Karpas-422 (cell line): ENCODE data around the gene SYNPR. TPM values are rescaled to one million over a fixed set of nuclear protein-coding genes. Genes with fewer than 3 reads are reported as not detected.
"Not testable (repeated sequence)": the region's sequence is repeated elsewhere in the genome, so short reads cannot be mapped to it uniquely, and the experiment has no call there.

ENCODE experiments used
- DNase-seq: peaks from one replicate; pipeline ENCODE4 v3.0.0-alpha.2; 2015
- H2AFZ ChIP-seq: fragments of 200-600 bp; sonication (generic); 2 replicates; pipeline ENCODE4 v1.6.1; 2014; ENCODE audit warnings: antibody characterized with exemption, low read length, mixed read lengths
- H3K27ac ChIP-seq: fragments of 200-600 bp; sonication (generic); 2 replicates; pipeline ENCODE4 v1.5.1; 2014; ENCODE audit warnings: mild to moderate bottlenecking, low read length, moderate library complexity
- H3K27me3 ChIP-seq: fragments of 200-600 bp; sonication (generic); 2 replicates; pipeline ENCODE4 v1.6.1; 2014; ENCODE audit warnings: low read length, mixed read lengths
- H3K36me3 ChIP-seq: fragments of 200-600 bp; sonication (generic); 2 replicates; pipeline ENCODE4 v1.6.1; 2014; ENCODE audit warnings: low read length, mixed read lengths; ENCODE audit not compliant: insufficient read depth
- H3K4me1 ChIP-seq: fragments of 200-600 bp; sonication (generic); 2 replicates; pipeline ENCODE4 v1.6.1; 2014; ENCODE audit warnings: mild to moderate bottlenecking, low read length, mixed read lengths
- H3K4me2 ChIP-seq: fragments of 200-600 bp; sonication (generic); 2 replicates; pipeline ENCODE4 v1.6.1; 2014; ENCODE audit warnings: low read length, low read depth, mild to moderate bottlenecking; ENCODE audit not compliant: poor library complexity, severe bottlenecking
- H3K4me3 ChIP-seq: fragments of 200-600 bp; sonication (generic); 2 replicates; pipeline ENCODE4 v1.5.1; 2014; ENCODE audit warnings: mild to moderate bottlenecking, antibody characterized with exemption, low read length, mixed read lengths
- H3K79me2 ChIP-seq: fragments of 200-600 bp; sonication (generic); 2 replicates; pipeline ENCODE4 v1.6.1; 2014; ENCODE audit warnings: mild to moderate bottlenecking, low read length, mixed read lengths
- H3K9ac ChIP-seq: fragments of 200-600 bp; sonication (generic); 2 replicates; pipeline ENCODE4 v1.6.0; 2014; ENCODE audit warnings: low read length
- H3K9me2 ChIP-seq: fragments of 200-600 bp; sonication (generic), shearing (Covaris generic); replicated peaks from 2 replicates; pipeline ENCODE4 v1.6.0; 2014; ENCODE audit warnings: mild to moderate bottlenecking, low read length, moderate library complexity; ENCODE audit not compliant: insufficient read depth
- H3K9me3 ChIP-seq: fragments of 300-700, 200-600 bp; sonication (generic); 2 replicates; pipeline ENCODE4 v1.6.1; 2014; ENCODE audit warnings: low read length, mixed read lengths
- H4K20me1 ChIP-seq: fragments of 200-600 bp; sonication (generic); 2 replicates; pipeline ENCODE4 v1.6.1; 2014; ENCODE audit warnings: mild to moderate bottlenecking, antibody characterized with exemption, low read length, low read depth; ENCODE audit not compliant: insufficient read depth
- total RNA-seq: library from RNA; depleted of rRNA; stranded (reverse); fragments of >200 nt; shearing (Covaris generic); gene quantifications from 2 replicates; pipeline ENCODE4 v1.2.3, GENCODE V29; 2014; ENCODE audit warnings: low replicate concordance

Gene SYNPR
- total RNA-seq, 1 experiment from 2014 or later = not detected

DNA sequence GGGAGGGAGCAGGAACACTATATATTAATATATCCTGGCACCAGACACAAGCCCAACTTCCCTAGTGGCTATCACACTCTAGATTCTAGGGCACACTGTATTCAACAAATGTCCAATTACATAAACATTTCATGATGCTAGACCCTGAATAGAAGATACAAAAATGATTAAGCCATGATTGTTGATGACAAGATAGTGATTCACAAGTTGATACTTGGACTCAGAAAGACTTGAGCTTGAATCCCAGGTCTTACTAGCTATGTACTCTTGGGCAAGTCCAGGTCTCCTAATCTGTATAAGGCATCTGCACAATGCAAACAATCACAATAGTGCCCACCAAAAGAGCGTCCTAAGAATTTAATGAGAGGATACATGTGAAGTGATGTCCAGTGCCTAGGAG lies 364.4 kb downstream of the SYNPR start:
- Histone ChIP-seq H3K27me3 (no peaks in the 10 kb centered on the region), H3K9me2 (no peaks in the 10 kb centered on the region), H3K79me2 (no peaks in the 10 kb centered on the region), H3K4me1 (no peaks in the 10 kb centered on the region), H3K4me2 (no peak overlapping the region), H3K9me3 (no peaks in the 10 kb centered on the region), H2AFZ (no peak overlapping the region), H3K36me3 (no peaks in the 10 kb centered on the region), H3K27ac (no peak overlapping the region), H3K9ac (no peak overlapping the region), H3K4me3 (no peak overlapping the region), H4K20me1 (no peaks in the 10 kb centered on the region)
- no peak for DNase-seq

DNA sequence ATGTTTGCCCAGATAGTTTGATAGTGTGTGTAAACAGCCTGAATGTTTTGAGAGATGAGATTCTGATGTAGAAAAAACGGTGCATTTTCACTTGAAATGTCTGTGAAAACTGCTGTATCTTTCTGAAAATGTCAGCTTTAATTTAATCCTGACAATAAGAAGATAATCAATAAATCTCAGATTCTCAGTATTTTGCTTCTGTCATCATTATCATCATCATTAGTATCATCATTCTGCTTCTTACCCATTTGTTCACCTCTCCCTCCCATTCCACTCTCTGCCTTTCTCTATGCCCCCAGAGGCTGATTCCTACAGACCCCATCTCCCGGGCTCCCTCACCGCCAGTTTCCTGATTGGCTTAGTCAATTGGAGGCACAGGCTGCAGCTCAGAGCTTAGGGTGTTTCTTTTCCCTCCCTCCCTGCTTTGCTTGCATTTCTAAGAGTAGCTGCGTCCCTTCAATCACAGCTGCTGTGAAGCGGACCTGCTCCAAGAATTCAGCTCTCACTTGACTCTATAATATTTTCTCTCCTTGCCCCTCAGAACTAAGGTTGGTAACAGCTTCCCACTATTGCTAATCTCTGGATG lies 366.2 kb downstream of the SYNPR start:
- H3K9me2 ChIP-seq = no peaks in the 10 kb centered on the region
- no peaks in the 10 kb centered on the region for H3K79me2 ChIP-seq
- H3K9ac ChIP-seq = no peak overlapping the region
- no peak overlapping the region for H2AFZ ChIP-seq
- H3K36me3 ChIP-seq = no peaks in the 10 kb centered on the region
- DNase-seq = no peak
- H3K27me3 ChIP-seq = no peaks in the 10 kb centered on the region
- H3K27ac ChIP-seq = no peak overlapping the region
- no peaks in the 10 kb centered on the region for H3K4me1 ChIP-seq
- no peaks in the 10 kb centered on the region for H4K20me1 ChIP-seq
- H3K4me3 ChIP-seq = no peak overlapping the region
- H3K4me2 ChIP-seq = no peak overlapping the region
- H3K9me3 ChIP-seq = no peaks in the 10 kb centered on the region

DNA sequence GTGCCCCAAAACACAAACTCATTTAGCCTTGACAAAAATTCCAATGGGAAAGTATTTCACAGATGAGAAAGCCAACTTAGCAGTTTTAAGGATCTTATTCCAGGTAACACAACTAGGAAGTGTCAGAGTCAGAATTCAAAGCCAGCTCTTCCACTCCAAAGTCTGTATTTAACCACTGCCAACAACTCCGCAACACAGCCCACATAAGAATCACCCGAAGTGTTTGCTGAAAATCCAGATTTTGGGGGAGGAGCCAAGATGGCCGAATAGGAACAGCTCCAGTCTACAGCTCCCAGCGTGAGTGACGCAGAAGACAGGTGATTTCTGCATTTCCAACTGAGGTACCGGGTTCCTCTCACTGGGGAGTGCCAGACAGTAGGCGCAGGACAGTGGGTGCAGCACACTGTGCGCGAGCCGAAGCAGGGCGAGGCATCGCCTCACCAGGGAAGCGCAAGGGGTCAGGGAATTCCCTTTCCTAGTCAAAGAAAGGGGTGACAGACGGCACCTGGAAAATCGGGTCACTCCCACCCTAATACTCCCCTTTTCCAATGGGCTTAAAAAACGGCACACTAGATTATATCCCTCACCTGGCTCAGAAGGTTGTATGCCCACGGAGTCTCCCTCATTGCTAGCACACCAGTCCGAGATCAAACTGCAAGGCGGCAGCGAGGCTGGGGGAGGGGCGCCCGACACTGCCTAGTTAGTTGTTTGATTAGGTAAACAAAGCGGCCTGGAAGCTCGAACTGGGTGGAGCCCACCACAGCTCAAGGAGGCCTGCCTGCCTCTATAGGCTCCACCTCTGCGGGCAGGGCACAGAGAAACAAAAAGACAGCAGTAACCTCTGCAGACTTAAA lies 367.0 kb downstream of the SYNPR start:
- not testable (repeated sequence) for H3K9me3 ChIP-seq, H3K79me2 ChIP-seq, H3K27ac ChIP-seq, DNase-seq, H2AFZ ChIP-seq, H3K36me3 ChIP-seq, H3K4me3 ChIP-seq, H3K9me2 ChIP-seq, H3K9ac ChIP-seq, H3K4me2 ChIP-seq, H4K20me1 ChIP-seq, H3K27me3 ChIP-seq, H3K4me1 ChIP-seq

- Histone ChIP-seq H3K4me3 (no peak within 1 kb of the TSS), H3K9ac (no peak within 1 kb of the TSS), H3K27me3 (no peaks in the 10 kb centered on the region), H3K9me2 (no peaks in the 10 kb centered on the region), H3K27ac (no peak within 1 kb of the TSS), H3K9me3 (no peaks in the 10 kb centered on the region), H3K36me3 (no peaks in the 10 kb centered on the region), H3K79me2 (no peaks in the 10 kb centered on the region), H2AFZ (no peak within 1 kb of the TSS), H3K4me2 (no peak within 1 kb of the TSS), H4K20me1 (no peaks in the 10 kb centered on the region), H3K4me1 (no peaks in the 10 kb centered on the region)
- no peak for DNase-seq
Measured at GRCh38 chr3:63652066-63652725, 374.1 kb downstream of the SYNPR start, which contains the start of gene SNTN. SNTN (plus strand) TSS chr3:63652675; CDS start chr3:63652688, 13 bp downstream.

DNA sequence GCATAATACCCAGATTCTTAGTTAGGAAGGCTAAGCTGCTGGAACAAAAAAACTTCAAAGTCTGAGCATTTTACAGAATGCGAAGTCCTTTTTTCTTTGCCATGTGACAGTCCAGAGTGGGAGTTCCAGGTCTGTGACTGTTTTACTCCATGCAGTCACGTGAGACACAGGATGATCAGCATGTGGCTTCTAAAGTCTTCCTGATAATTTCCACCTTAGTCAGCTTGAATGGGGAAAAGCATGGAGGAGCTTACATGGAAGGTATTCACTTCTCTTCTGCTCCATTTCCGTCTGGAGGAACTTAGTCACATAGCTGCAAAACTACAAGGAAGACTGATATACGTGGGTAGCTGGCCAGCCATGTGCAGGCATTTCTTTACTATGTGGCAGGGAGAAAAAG lies 376.1 kb downstream of the SYNPR start:
- no peak for DNase-seq

GRCh38 chr3:63654931-63655330 lies 376.8 kb downstream of the SYNPR start:
- Histone ChIP-seq H3K9me3 (no peaks in the 10 kb centered on the region), H3K36me3 (no peaks in the 10 kb centered on the region), H3K4me3 (no peak overlapping the region), H3K4me1 (no peaks in the 10 kb centered on the region), H3K9ac (no peak overlapping the region), H2AFZ (no peak overlapping the region), H3K79me2 (no peaks in the 10 kb centered on the region), H3K27me3 (no peaks in the 10 kb centered on the region), H3K27ac (no peak overlapping the region), H3K9me2 (no peaks in the 10 kb centered on the region), H3K4me2 (no peak overlapping the region), H4K20me1 (no peaks in the 10 kb centered on the region)
- DNase-seq = no peak

More for the DNA sequence above, 376.1 kb downstream of the SYNPR start:
- H3K4me3 ChIP-seq = no peak overlapping the region
- H3K9me2 ChIP-seq = no peaks in the 10 kb centered on the region
- no peak overlapping the region for H3K9ac ChIP-seq
- no peaks in the 10 kb centered on the region for H3K79me2 ChIP-seq
- H2AFZ ChIP-seq = no peak overlapping the region
- H3K36me3 ChIP-seq = no peaks in the 10 kb centered on the region
- H3K27ac ChIP-seq = no peak overlapping the region
- no peak overlapping the region for H3K4me2 ChIP-seq
- H4K20me1 ChIP-seq = no peaks in the 10 kb centered on the region
- H3K4me1 ChIP-seq = no peaks in the 10 kb centered on the region
- H3K27me3 ChIP-seq = no peaks in the 10 kb centered on the region
- H3K9me3 ChIP-seq = no peaks in the 10 kb centered on the region

DNA sequence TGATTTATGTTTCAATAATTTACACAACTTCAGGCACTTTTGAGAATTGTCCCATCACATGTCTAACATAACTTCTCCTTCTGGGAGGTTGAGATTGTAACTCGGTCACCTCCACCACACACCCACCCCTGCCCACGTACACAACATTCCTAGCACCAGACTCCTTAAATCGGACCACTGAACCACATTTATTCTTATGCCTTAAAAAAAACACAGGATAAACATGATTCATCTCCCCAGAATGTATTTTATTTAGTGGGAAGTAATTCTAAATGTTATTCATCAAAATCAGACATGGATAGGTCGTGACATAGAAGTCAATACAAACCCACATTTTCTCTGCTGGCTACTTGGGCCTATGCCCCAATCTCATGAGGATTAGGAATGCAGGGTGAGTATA lies 377.4 kb downstream of the SYNPR start:
- no peak overlapping the region for H3K4me2 ChIP-seq
- H3K9me2 ChIP-seq = no peaks in the 10 kb centered on the region
- H3K4me1 ChIP-seq = no peaks in the 10 kb centered on the region
- DNase-seq = no peak
- H3K36me3 ChIP-seq = no peaks in the 10 kb centered on the region
- H3K9ac ChIP-seq = no peak overlapping the region
- no peaks in the 10 kb centered on the region for H3K27me3 ChIP-seq
- H3K79me2 ChIP-seq = no peaks in the 10 kb centered on the region
- no peak overlapping the region for H2AFZ ChIP-seq
- no peaks in the 10 kb centered on the region for H4K20me1 ChIP-seq
- no peaks in the 10 kb centered on the region for H3K9me3 ChIP-seq
- H3K4me3 ChIP-seq = no peak overlapping the region
- no peak overlapping the region for H3K27ac ChIP-seq

GRCh38 chr3:63656786-63657185 lies 378.7 kb downstream of the SYNPR start:
- H3K27ac ChIP-seq = no peak overlapping the region
- H3K9ac ChIP-seq = no peak overlapping the region
- H3K4me2 ChIP-seq = no peak overlapping the region
- no peak overlapping the region for H2AFZ ChIP-seq
- H3K36me3 ChIP-seq = no peaks in the 10 kb centered on the region
- H3K4me1 ChIP-seq = no peaks in the 10 kb centered on the region
- no peaks in the 10 kb centered on the region for H3K79me2 ChIP-seq
- no peaks in the 10 kb centered on the region for H4K20me1 ChIP-seq
- H3K9me3 ChIP-seq = no peaks in the 10 kb centered on the region
- no peak overlapping the region for H3K4me3 ChIP-seq
- no peak for DNase-seq
- H3K9me2 ChIP-seq = no peaks in the 10 kb centered on the region
- no peaks in the 10 kb centered on the region for H3K27me3 ChIP-seq
